ENCODE results near the gene CHST10.
"Not testable (repeated sequence)": the region's sequence is repeated elsewhere in the genome, so short reads cannot be mapped to it uniquely, and the experiment has no call there.

Gene CHST10

GRCh38 chr2:100416935-100417710 lies at the start of gene CHST10:
CHST10 (minus strand) TSS chr2:100417668; CDS start chr2:100406675, 10,993 bp downstream.
- no peak for FAIRE-seq

GRCh38 chr2:100460904-100461530 lies 43.5 kb upstream of the CHST10 start:
- no peak for FAIRE-seq

- not testable (repeated sequence) for FAIRE-seq
Measured at GRCh38 chr2:100456357-100456756, 38.9 kb upstream of the CHST10 start.

- no peak for FAIRE-seq
Measured at GRCh38 chr2:100453853-100454252, 36.4 kb upstream of the CHST10 start.

GRCh38 chr2:100451734-100452133 lies 34.3 kb upstream of the CHST10 start:
- FAIRE-seq, result no peak

- no peak for FAIRE-seq
Measured at GRCh38 chr2:100451092-100451491, 33.6 kb upstream of the CHST10 start.

- FAIRE-seq, result no peak
Measured at GRCh38 chr2:100446696-100447095, 29.2 kb upstream of the CHST10 start.

GRCh38 chr2:100437751-100438150 lies 20.3 kb upstream of the CHST10 start:
- no peak for FAIRE-seq

- no peak for FAIRE-seq
Measured at GRCh38 chr2:100429726-100430125, 12.3 kb upstream of the CHST10 start.

GRCh38 chr2:100427627-100428258 lies 10.3 kb upstream of the CHST10 start:
- no peak for FAIRE-seq

GRCh38 chr2:100427111-100427510 lies 9.6 kb upstream of the CHST10 start:
- no peak for FAIRE-seq

GRCh38 chr2:100426384-100426720 lies 8.9 kb upstream of the CHST10 start:
- no peak for FAIRE-seq

GRCh38 chr2:100425573-100426383 lies 8.3 kb upstream of the CHST10 start:
- FAIRE-seq, result no peak

- no peak for FAIRE-seq
Measured at GRCh38 chr2:100425107-100425506, 7.6 kb upstream of the CHST10 start.

- no peak for FAIRE-seq
Measured at GRCh38 chr2:100424277-100424875, 6.9 kb upstream of the CHST10 start.

GRCh38 chr2:100423631-100424030 lies 6.2 kb upstream of the CHST10 start:
- no peak for FAIRE-seq

- FAIRE-seq, result no peak
Measured at GRCh38 chr2:100422320-100423055, 5.0 kb upstream of the CHST10 start.

- no peak for FAIRE-seq
Measured at GRCh38 chr2:100419915-100420314, 2.4 kb upstream of the CHST10 start.

- no peak for FAIRE-seq
Measured at GRCh38 chr2:100418406-100418962, 1.0 kb upstream of the CHST10 start.

GRCh38 chr2:100417711-100418124 lies 250 bp upstream of the CHST10 start:
- FAIRE-seq, result no peak

GRCh38 chr2:100416397-100416934 lies 1.0 kb downstream of the CHST10 start:
- FAIRE-seq, result no peak

All from endometrium (tissue), 2 donors.